H7 (cell line): Measurements from ENCODE around the gene UROC1. TPM values are rescaled to one million over a fixed set of nuclear protein-coding genes. Genes with fewer than 3 reads are reported as not detected.
"Not testable (repeated sequence)": the region's sequence is repeated elsewhere in the genome, so short reads cannot be mapped to it uniquely, and the experiment has no call there.

Experiments
- DNase-seq: peaks from one replicate; pipeline ENCODE4 v3.0.0; 2012
- H3K27me3 ChIP-seq: 2 replicates; pipeline ENCODE4 v1.6.0; 2011; ENCODE audit warnings: mild to moderate bottlenecking, low read length; ENCODE audit not compliant: control insufficient read depth, insufficient read depth
- H3K36me3 ChIP-seq: replicated peaks from 2 replicates; pipeline ENCODE4 v1.5.1; 2011; ENCODE audit warnings: low read length; ENCODE audit not compliant: control insufficient read depth, insufficient read depth
- H3K4me3 ChIP-seq: 2 replicates; pipeline ENCODE4 v1.5.1; 2011; ENCODE audit warnings: low read depth, mild to moderate bottlenecking, control low read depth, low read length, moderate library complexity; ENCODE audit not compliant: insufficient read depth
- total RNA-seq: library from RNA; depleted of rRNA; stranded (reverse); fragments of >200 nt; shearing (Covaris generic); gene quantifications from 2 replicates; pipeline ENCODE4 v1.2.3, GENCODE V29; 2014

Gene UROC1
- total RNA-seq, 1 experiment from 2014 or later, result not detected

GRCh38 chr3:126540951-126541627 is 23.5 kb upstream of the UROC1 start:
- Histone ChIP-seq H3K36me3 (no peaks in the 10 kb centered on the region), H3K4me3 (no peak overlapping the region), H3K27me3 (no peaks in the 10 kb centered on the region)
- DNase-seq, result peak; percentile 53

GRCh38 chr3:126540342-126540849 is 22.8 kb upstream of the UROC1 start:
- Histone ChIP-seq H3K36me3 (no peaks in the 10 kb centered on the region), H3K27me3 (no peaks in the 10 kb centered on the region), H3K4me3 (no peak overlapping the region)
- no peak for DNase-seq

- Histone ChIP-seq H3K36me3 (no peaks in the 10 kb centered on the region), H3K27me3 (no peaks in the 10 kb centered on the region), H3K4me3 (no peak overlapping the region)
- no peak for DNase-seq
Measured at GRCh38 chr3:126539558-126540250, 22.1 kb upstream of the UROC1 start.

- DNase-seq, result no peak
- H3K36me3 ChIP-seq, result no peaks in the 10 kb centered on the region
- H3K4me3 ChIP-seq, result no peak overlapping the region
- no peaks in the 10 kb centered on the region for H3K27me3 ChIP-seq
Measured at GRCh38 chr3:126538966-126539365, 21.4 kb upstream of the UROC1 start.

- H3K36me3 ChIP-seq, result no peaks in the 10 kb centered on the region
- H3K4me3 ChIP-seq, result no peak overlapping the region
- no peaks in the 10 kb centered on the region for H3K27me3 ChIP-seq
- no peak for DNase-seq
Measured at GRCh38 chr3:126538316-126538715, 20.7 kb upstream of the UROC1 start.

- DNase-seq, result no peak
- Histone ChIP-seq H3K4me3 (no peak overlapping the region), H3K36me3 (no peaks in the 10 kb centered on the region), H3K27me3 (no peaks in the 10 kb centered on the region)
Measured at GRCh38 chr3:126537730-126538281, 20.2 kb upstream of the UROC1 start.

DNA sequence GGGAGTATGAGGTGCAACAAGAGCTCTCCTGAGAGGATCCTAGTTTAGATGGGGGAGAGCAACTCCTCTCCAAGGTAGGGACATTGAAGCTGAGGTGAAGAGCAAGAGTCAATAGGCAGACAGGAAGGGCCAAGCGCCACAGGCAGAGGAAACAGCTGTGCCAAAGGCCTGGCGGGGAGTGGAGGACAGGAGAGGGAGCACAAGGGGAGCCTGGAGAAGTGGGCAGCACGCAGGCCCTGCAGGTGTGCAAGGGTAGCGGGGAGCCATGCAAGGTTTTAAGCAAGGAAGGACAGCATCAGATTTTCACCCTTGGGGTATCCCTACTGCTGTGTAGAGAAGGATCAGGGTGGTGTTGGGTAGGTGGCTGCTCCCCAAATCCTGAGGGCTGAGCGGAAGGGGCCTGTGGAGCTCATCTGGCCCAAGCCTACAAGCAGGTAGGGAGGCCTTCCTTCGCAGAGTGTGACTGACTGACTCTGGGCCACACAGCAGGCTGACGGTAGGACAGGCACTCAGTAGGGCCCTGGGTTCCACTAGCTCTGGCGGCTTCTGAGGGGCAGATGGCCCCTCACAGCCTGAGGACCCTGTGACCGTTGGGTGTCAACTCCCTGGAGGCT is 19.6 kb upstream of the UROC1 start:
- H3K4me3 ChIP-seq, result no peak overlapping the region
- H3K36me3 ChIP-seq, result no peaks in the 10 kb centered on the region
- DNase-seq, result no peak
- H3K27me3 ChIP-seq, result no peaks in the 10 kb centered on the region

- Histone ChIP-seq H3K27me3 (no peaks in the 10 kb centered on the region), H3K4me3 (no peak overlapping the region), H3K36me3 (no peaks in the 10 kb centered on the region)
- no peak for DNase-seq
Measured at GRCh38 chr3:126536126-126536525, 18.6 kb upstream of the UROC1 start.

GRCh38 chr3:126535636-126536035 is 18.1 kb upstream of the UROC1 start:
- H3K4me3 ChIP-seq, result no peak overlapping the region
- H3K36me3 ChIP-seq, result no peaks in the 10 kb centered on the region
- no peak for DNase-seq
- H3K27me3 ChIP-seq, result no peaks in the 10 kb centered on the region

GRCh38 chr3:126534716-126535115 is 17.1 kb upstream of the UROC1 start:
- not testable (repeated sequence) for DNase-seq, H3K27me3 ChIP-seq, H3K4me3 ChIP-seq, H3K36me3 ChIP-seq

GRCh38 chr3:126533506-126533905 is 15.9 kb upstream of the UROC1 start:
- no peaks in the 10 kb centered on the region for H3K36me3 ChIP-seq

DNA sequence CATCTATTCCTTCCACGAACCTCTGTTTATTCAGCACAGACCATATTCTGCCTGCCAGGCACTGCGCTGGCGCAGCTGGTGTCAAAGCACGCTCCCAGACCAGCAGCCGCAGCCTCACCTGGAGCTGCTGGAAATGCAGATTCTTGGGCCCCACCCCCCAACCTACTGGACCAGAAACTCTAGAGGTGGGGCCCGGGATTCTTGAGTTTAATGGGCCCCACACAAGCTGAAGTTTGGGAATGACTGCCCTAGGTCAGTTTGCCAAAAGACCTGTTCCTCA is 13.4 kb upstream of the UROC1 start:
- DNase-seq, result no peak
- Histone ChIP-seq H3K27me3 (no peaks in the 10 kb centered on the region; the same call in 1 of the 2 replicates), H3K4me3 (no peak overlapping the region), H3K36me3 (no peaks in the 10 kb centered on the region)

More at GRCh38 chr3:126533506-126533905, 15.9 kb upstream of the UROC1 start:
- Histone ChIP-seq H3K27me3 (no peaks in the 10 kb centered on the region), H3K4me3 (no peak overlapping the region)
- DNase-seq, result no peak

- peak; percentile 73 for DNase-seq
- no peak overlapping the region for H3K4me3 ChIP-seq
- H3K27me3 ChIP-seq, result no peaks in the 10 kb centered on the region; the same call in 1 of the 2 replicates
- no peaks in the 10 kb centered on the region for H3K36me3 ChIP-seq
Measured at GRCh38 chr3:126530171-126531050, 12.8 kb upstream of the UROC1 start.

- Histone ChIP-seq H3K36me3 (no peaks in the 10 kb centered on the region), H3K4me3 (no peak overlapping the region), H3K27me3 (peaks cover 2% of the 10 kb centered on the region)
- no peak for DNase-seq
Measured at GRCh38 chr3:126529585-126530170, 12.1 kb upstream of the UROC1 start.
